HepG2 (cell line): Measurements from ENCODE around the gene PNPLA8. TPM values are rescaled to one million over a fixed set of nuclear protein-coding genes. Genes with fewer than 3 reads are reported as not detected.

Source experiments
- ATAC-seq: fragments of 200-7000 bp; cut with Tn5 transposase; 3 replicates; pipeline ENCODE4 v1.9.1; 2020; ENCODE audit warnings: mild to moderate bottlenecking, moderate library complexity
- BruUV-seq: library from RNA; stranded (reverse); fragments of 400-500 nt; replicated peaks from 2 replicates; lab custom pipeline; 2021; lab: Mats Ljungman, UMichigan
- CTCF ChIA-PET: fragments of 300-600 bp; formaldehyde crosslinking; extraction: SDS; loops from one replicate; lab custom pipeline; 2021; ENCODE audit warnings: low total read pairs, inconsistent platforms, low intra/inter-chr PET ratio; lab: Yijun Ruan, JAX
- POLR2A ChIA-PET: fragments of 350-600 bp; sonication (Branson Sonifier 250); formaldehyde crosslinking; loops from one replicate; lab custom pipeline; 2020; ENCODE audit warnings: antibody characterized with exemption, inconsistent platforms; lab: Yijun Ruan, JAX
- DNase-seq: peaks from one replicate; pipeline ENCODE4 v3.0.0-alpha.2; 2015; ENCODE audit warnings: low spot score
- FAIRE-seq: peaks from 3 replicates; lab custom pipeline; 2011; peaks lifted over from hg19 to GRCh38; lab: Jason Lieb, UNC
- H2AFZ ChIP-seq: one replicate; pipeline ENCODE4 v1.6.1; 2011; ENCODE audit warnings: low read length, inconsistent platforms
- H3K27ac ChIP-seq: fragments of 300-600 bp; 3 replicates; pipeline ENCODE4 v1.8.0; 2011; ENCODE audit warnings: mixed run types, mild to moderate bottlenecking, mixed read lengths, low read length, inconsistent platforms; ENCODE audit not compliant: insufficient read depth; ENCODE audit errors: extremely low read length
- H3K27me3 ChIP-seq, 2 experiments: fragments of 200-600 bp in 1 of 2; 2 replicates in 1 of 2; 3 replicates in 1 of 2; pipeline versions ENCODE4 v1.6.0 to v1.8.0; 2011; ENCODE audit warnings: low read length in 2 of 2, mild to moderate bottlenecking in 2 of 2, moderate library complexity in 2 of 2, inconsistent platforms in 1 of 2; ENCODE audit not compliant: insufficient read depth in 2 of 2, control insufficient read depth in 1 of 2
- H3K36me3 ChIP-seq, 2 experiments: fragments of 200-600 bp in 1 of 2; replicated peaks in 1 of 2; 2 replicates in 1 of 2; 3 replicates in 1 of 2; pipeline versions ENCODE4 v1.5.1 to v1.8.0; 2011; ENCODE audit warnings: low read length in 2 of 2, inconsistent platforms in 1 of 2; ENCODE audit not compliant: insufficient read depth in 2 of 2, control insufficient read depth in 1 of 2
- H3K4me1 ChIP-seq: 2 replicates; pipeline ENCODE4 v1.5.1; 2012; ENCODE audit warnings: low read length, inconsistent platforms; ENCODE audit not compliant: insufficient read depth
- H3K4me2 ChIP-seq: 2 replicates; pipeline ENCODE4 v1.6.0; 2011; ENCODE audit warnings: low read depth, low read length, inconsistent platforms
- H3K4me3 ChIP-seq, 3 experiments: fragments of 200-600 bp in 1 of 3; sonication (generic), shearing (Covaris generic) in 1 of 3; replicated peaks in 1 of 3; 2 replicates each; pipeline ENCODE4 v1.5.1; 2011 to 2016; ENCODE audit warnings: low read length in 3 of 3, inconsistent platforms in 2 of 3, low read depth in 2 of 3, mild to moderate bottlenecking in 2 of 3, control low read depth in 1 of 3, mixed read lengths in 1 of 3; ENCODE audit not compliant: insufficient read depth in 1 of 3
- H3K79me2 ChIP-seq: one replicate; pipeline ENCODE4 v1.6.1; 2011; ENCODE audit warnings: low read length, inconsistent platforms; ENCODE audit not compliant: insufficient read depth
- H3K9ac ChIP-seq: 2 replicates; pipeline ENCODE4 v1.6.0; 2011; ENCODE audit warnings: mild to moderate bottlenecking, low read depth, low read length, inconsistent platforms; ENCODE audit not compliant: insufficient read depth
- H3K9me3 ChIP-seq: 2 replicates; pipeline ENCODE4 v1.5.1; 2012; ENCODE audit warnings: mild to moderate bottlenecking, low read length
- H4K20me1 ChIP-seq: 2 replicates; pipeline ENCODE4 v1.6.0; 2011; ENCODE audit warnings: inconsistent platforms, mild to moderate bottlenecking, low read length, moderate library complexity; ENCODE audit not compliant: insufficient read depth
- BRCA1 ChIP-seq: sonication (generic); formaldehyde crosslinking; IDR thresholded peaks from 2 replicates; pipeline ENCODE4 v1.4.0; 2020; ENCODE audit warnings: missing genetic modification reagents
- FLYWCH1 ChIP-seq: sonication (generic); formaldehyde crosslinking; IDR thresholded peaks from 2 replicates; pipeline ENCODE4 v1.8.1; 2023; ENCODE audit warnings: mild to moderate bottlenecking, missing genetic modification reagents
- MEIS2 ChIP-seq: sonication (generic); formaldehyde crosslinking; IDR thresholded peaks from 2 replicates; pipeline ENCODE4 v1.9.0; 2021; ENCODE audit warnings: mild to moderate bottlenecking, missing genetic modification reagents
- NFKB2 ChIP-seq: sonication (generic); formaldehyde crosslinking; IDR thresholded peaks from 2 replicates; pipeline ENCODE4 v1.4.0; 2020; ENCODE audit warnings: missing genetic modification reagents, borderline replicate concordance
- NFYB ChIP-seq: sonication (generic); formaldehyde crosslinking; IDR thresholded peaks from 2 replicates; pipeline ENCODE4 v1.4.0; 2020; ENCODE audit warnings: missing genetic modification reagents
- NFYC ChIP-seq: IDR thresholded peaks from 2 replicates; pipeline ENCODE4 v1.6.1; 2016; ENCODE audit warnings: missing genetic modification reagents, missing compliant biosample characterization
- PAWR ChIP-seq: sonication (generic); formaldehyde crosslinking; IDR thresholded peaks from 2 replicates; pipeline ENCODE4 v1.4.0; 2020; ENCODE audit warnings: missing genetic modification reagents, mild to moderate bottlenecking, borderline replicate concordance
- SMAD9 ChIP-seq: sonication (generic); formaldehyde crosslinking; IDR thresholded peaks from 2 replicates; pipeline ENCODE4 v1.5.1; 2020; ENCODE audit warnings: mild to moderate bottlenecking, missing genetic modification reagents
- SMYD3 ChIP-seq: sonication (generic); formaldehyde crosslinking; IDR thresholded peaks from 2 replicates; pipeline ENCODE4 v1.8.1; 2023; ENCODE audit warnings: mild to moderate bottlenecking, missing genetic modification reagents
- ZHX2 ChIP-seq, 2 experiments: sonication (generic) in 1 of 2; formaldehyde crosslinking in 1 of 2; IDR thresholded peaks; 2 replicates each; pipeline versions ENCODE4 v1.6.1 to v1.9.0; 2014 to 2022; ENCODE audit warnings: antibody characterized with exemption in 1 of 2, borderline replicate concordance in 1 of 2, inconsistent platforms in 1 of 2, low read depth in 1 of 2, missing genetic modification reagents in 1 of 2
- ZNF20 ChIP-seq: sonication (generic); formaldehyde crosslinking; IDR thresholded peaks from 2 replicates; pipeline ENCODE4 v1.4.0; 2020; ENCODE audit warnings: mild to moderate bottlenecking, moderate library complexity, missing genetic modification reagents
- ZNF333 ChIP-seq: sonication (generic); formaldehyde crosslinking; IDR thresholded peaks from 2 replicates; pipeline ENCODE4 v1.4.0; 2020; ENCODE audit warnings: mild to moderate bottlenecking, missing genetic modification reagents, borderline replicate concordance
- ZNF33B ChIP-seq: sonication (generic); formaldehyde crosslinking; IDR thresholded peaks from 2 replicates; pipeline ENCODE4 v1.5.1; 2020; ENCODE audit warnings: mild to moderate bottlenecking, missing genetic modification reagents
- ZSCAN29 ChIP-seq: sonication (generic); formaldehyde crosslinking; conservative IDR thresholded peaks from 2 replicates; pipeline ENCODE4 v1.4.0; 2020; ENCODE audit warnings: mild to moderate bottlenecking, missing genetic modification reagents
- WGBS: methylation state at CpG from one replicate; pipeline ENCODE4 v1.1.6; 2017; ENCODE audit warnings: low lambda C conversion rate; 5-methylcytosine and 5-hydroxymethylcytosine counted together
- in situ Hi-C: cut with HindIII; loops from 2 replicates; pipeline ENCODE4 v1.10.0; 2017; ENCODE audit warnings: low pct_unique_long_range_greater_than_20kb; ENCODE audit not compliant: extremely low pct_ligation_motif_present
- intact Hi-C: fragments of 100-400 bp; cut with micrococcal nuclease; formaldehyde crosslinking; loops from one replicate; pipeline ENCODE4 v1.10.0; 2022; ENCODE audit not compliant: unreplicated experiment
- polyA plus RNA-seq, 8 experiments: library from polyadenylated mRNA; depleted of rRNA in 3 of 8; stranded (reverse) in 7 of 8; unstranded in 1 of 8; fragments of >200 nt; fragmentation: Illumina TruSeq in 4 of 8; extraction: Trizol in 4 of 8; gene quantifications; 2 replicates each; pipeline versions ENCODE4 v1.2.1 to v1.2.3, GENCODE V29; 2011 to 2016; ENCODE audit warnings: low read depth in 4 of 8, missing spikeins in 1 of 8, mixed read lengths in 1 of 8; ENCODE audit not compliant: insufficient read depth in 1 of 8
- total RNA-seq, 5 experiments: library from RNA; depleted of rRNA; stranded (reverse); fragments of >200 nt; fragmentation: Illumina TruSeq; extraction: Trizol; gene quantifications; 2 replicates each; pipeline ENCODE4 v1.2.3, GENCODE V29; 2016; ENCODE audit warnings: low read depth in 1 of 5

Gene PNPLA8
- total and polyA plus RNA-seq, 2 of the 13 experiments (the other 11 are each of a cell fraction or from before 2014, with no cell fraction given): 6.3 to 11.4 TPM

GRCh38 chr7:108454317-108454673 lies 71.6 kb downstream of the PNPLA8 start:
- ATAC-seq: no peak
- Histone ChIP-seq H3K79me2 (no peaks in the 10 kb centered on the region), H3K4me2 (peak overlapping the region; percentile 61), H3K27ac (no peak overlapping the region), H3K4me1 (peaks cover 2% of the 10 kb centered on the region; the same call in 1 of the 2 replicates), H3K36me3 (no peaks in the 10 kb centered on the region), H2AFZ (no peak overlapping the region)
- POLR2A ChIA-PET: no interaction called here
- intact Hi-C loops (no loop called here), in situ Hi-C loops (loop anchor here (10.0 kb wide), 1 partner anchor 279 kb away; no protein-coding TSS in a partner anchor)
- CTCF ChIA-PET: no interaction called here
- no TSS peak for BruUV-seq
- TF ChIP-seq BRCA1 (no peak), NFKB2 (CRISPR knock-in tag) (no peak), NFYC (no peak), FLYWCH1 (no peak), ZNF333 (CRISPR knock-in tag) (no peak), PAWR (CRISPR knock-in tag) (no peak), ZSCAN29 (CRISPR knock-in tag) (no peak)
- TF ChIP-seq, all 625 proteins: peak for 0
- no peaks in the 10 kb centered on the region for H3K9me3 ChIP-seq
- 0 out of 6 replicates have a peak overlapping the region, but pooled peaks of 1 of the 3 experiments have one; percentile 57 for H3K4me3 ChIP-seq
- peaks cover 6 to 41% of the 10 kb centered on the region in 2 experiments; a peak in 4 of 5 replicates for H3K27me3 ChIP-seq
- no peak overlapping the region for H3K9ac ChIP-seq
- DNase-seq: no peak
- no peaks in the 10 kb centered on the region for H4K20me1 ChIP-seq
- 25% methylated on average over 4 of the region's 4 CpGs for WGBS
- FAIRE-seq: no peak

GRCh38 chr7:108453320-108453719 lies 72.6 kb downstream of the PNPLA8 start:
- Histone ChIP-seq H3K4me2 (no peak overlapping the region), H3K27ac (no peak overlapping the region), H3K9ac (no peak overlapping the region), H3K27me3 (peaks cover 6 to 41% of the 10 kb centered on the region in 2 experiments; a peak in 4 of 5 replicates), H3K79me2 (no peaks in the 10 kb centered on the region), H2AFZ (no peak overlapping the region), H3K9me3 (no peaks in the 10 kb centered on the region), H4K20me1 (no peaks in the 10 kb centered on the region), H3K4me3 (no peak overlapping the region), H3K36me3 (no peaks in the 10 kb centered on the region), H3K4me1 (peaks cover 11% of the 10 kb centered on the region)
- BruUV-seq: no TSS peak
- no peak for DNase-seq
- intact Hi-C loops: loop anchor here (2.0 kb wide), 1 partner anchor 43 kb away; no protein-coding TSS in a partner anchor
- FAIRE-seq: no peak
- ATAC-seq: no peak
- POLR2A ChIA-PET: no interaction called here
- 26% methylated on average over 4 of the region's 4 CpGs for WGBS
- in situ Hi-C loops: loop anchor here (10.0 kb wide), 1 partner anchor 279 kb away; no protein-coding TSS in a partner anchor
- CTCF ChIA-PET: no interaction called here
- TF ChIP-seq SMAD9 (CRISPR knock-in tag): no peak
- no peak for TF ChIP-seq ZHX2 (IDR thresholded peaks at IDR 0.05; ENCODE audit: low read depth)
- no peak for TF ChIP-seq ZHX2 (CRISPR knock-in tag; IDR thresholded peaks at IDR 0.05; ENCODE audit: borderline replicate concordance)
- no peak for TF ChIP-seq ZNF33B (CRISPR knock-in tag)
- TF ChIP-seq ZNF20 (CRISPR knock-in tag): no peak
- TF ChIP-seq NFYB: no peak
- no peak for TF ChIP-seq MEIS2 (CRISPR knock-in tag)
- TF ChIP-seq SMYD3: no peak
